ENCODE measurements around the gene SLC25A40.

DNA sequence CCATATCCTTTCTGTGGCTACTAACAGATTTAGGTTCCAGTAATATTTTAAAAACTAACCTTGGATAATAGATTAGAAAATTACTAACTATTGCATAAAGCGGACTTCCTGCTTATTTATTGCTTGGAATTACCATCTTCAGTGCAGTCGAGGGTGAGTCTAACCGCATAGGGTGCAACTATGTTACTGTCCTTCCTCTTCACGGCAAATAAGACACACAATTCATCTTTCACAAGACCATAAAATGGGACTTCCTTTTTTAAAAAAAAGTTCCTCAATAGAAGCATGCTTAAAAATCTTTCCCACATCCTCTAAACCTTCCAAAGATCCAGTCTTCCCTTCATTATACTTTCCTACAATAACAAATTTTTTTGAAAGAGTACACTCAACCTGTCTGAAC is 2.1 kb downstream of the SLC25A40 start:
- no peak for TF ChIP-seq CTCF (conservative IDR thresholded peaks at IDR 0.05)
- no peak for TF ChIP-seq EZH2 (IDR thresholded peaks at IDR 0.05; ENCODE audit: low read depth)

All from PC-9 (cell line).